ENCODE data around the gene WDR62.

Gene WDR62

GRCh38 chr19:36054733-36055686 lies at the start of gene WDR62:
WDR62 (plus strand) TSS chr19:36054897; CDS start chr19:36054972, 75 bp downstream.
- peak; percentile 97 for DNase-seq

GRCh38 chr19:36006955-36007354 lies 47.7 kb upstream of the WDR62 start:
- DNase-seq = no peak

GRCh38 chr19:36008336-36008978 lies 46.2 kb upstream of the WDR62 start, which contains the start of gene SYNE4:
SYNE4 (minus strand) TSS chr19:36008813; CDS start chr19:36008681, 132 bp downstream.
- DNase-seq = no peak

- DNase-seq = peak; percentile 74
Observed at GRCh38 chr19:36009220-36009619, 45.5 kb upstream of the WDR62 start.

- DNase-seq = no peak
Observed at GRCh38 chr19:36009633-36010379, 44.9 kb upstream of the WDR62 start.

GRCh38 chr19:36010402-36010801 lies 44.3 kb upstream of the WDR62 start:
- no peak for DNase-seq

GRCh38 chr19:36013280-36014011 lies 41.3 kb upstream of the WDR62 start:
- peak; percentile 33 for DNase-seq

GRCh38 chr19:36014012-36014924 lies 40.4 kb upstream of the WDR62 start, which contains the start of gene ALKBH6:
ALKBH6 (minus strand) TSS chr19:36014213; CDS start chr19:36013397, 816 bp downstream.
- peak; percentile 100 for DNase-seq

- DNase-seq = no peak
Observed at GRCh38 chr19:36019061-36019670, 35.5 kb upstream of the WDR62 start.

GRCh38 chr19:36023432-36023831 lies 31.3 kb upstream of the WDR62 start:
- DNase-seq = no peak

GRCh38 chr19:36025541-36025940 lies 29.2 kb upstream of the WDR62 start:
- DNase-seq = no peak

GRCh38 chr19:36026091-36026876 lies 28.4 kb upstream of the WDR62 start:
- DNase-seq = no peak

- no peak for DNase-seq
Observed at GRCh38 chr19:36027696-36028095, 27.0 kb upstream of the WDR62 start.

GRCh38 chr19:36028313-36029041 lies 26.2 kb upstream of the WDR62 start:
- DNase-seq = no peak

GRCh38 chr19:36030264-36031148 lies 24.2 kb upstream of the WDR62 start:
- no peak for DNase-seq

- no peak for DNase-seq
Observed at GRCh38 chr19:36031308-36031707, 23.4 kb upstream of the WDR62 start.

GRCh38 chr19:36032251-36033104 lies 22.2 kb upstream of the WDR62 start, which contains the start of gene CLIP3:
CLIP3 (minus strand) TSS chr19:36032873; CDS start chr19:36032357, 516 bp downstream.
- DNase-seq = peak; percentile 40

Measured in hematopoietic multipotent progenitor cell treated with erythropoietin and hydrocortisone succinate and interleukin-3 and kit ligand, for 6 days (in vitro differentiated cells).